Prostate gland (tissue), 2 donors: ENCODE measurements around the gene TRAF3IP1.

Source experiments
- CTCF ChIP-seq, 4 experiments: fragments of 200-600 bp in 2 of 4; fragments of 450-650 bp in 2 of 4; sonication (generic) in 2 of 4; IDR thresholded peaks; 1 replicate in 3 of 4; 2 replicates in 1 of 4; pipeline ENCODE4 v1.5.1; 2016 to 2019; ENCODE audit warnings: antibody characterized with exemption in 4 of 4, mild to moderate bottlenecking in 2 of 4, moderate library complexity in 2 of 4
- POLR2A ChIP-seq: fragments of 450-650 bp; IDR thresholded peaks from one replicate; pipeline ENCODE4 v1.6.1; 2016; ENCODE audit warnings: antibody characterized with exemption, mild to moderate bottlenecking
- POLR2AphosphoS5 ChIP-seq: sonication (generic); formaldehyde crosslinking; IDR thresholded peaks from one replicate; pipeline ENCODE4 v1.6.1; 2017; ENCODE audit warnings: antibody characterized with exemption

- no peak for TF ChIP-seq POLR2A
- no peak for TF ChIP-seq POLR2AphosphoS5
- no peak for TF ChIP-seq CTCF (IDR thresholded peaks at IDR 0.05)
Measured at GRCh38 chr2:238274152-238274865, 46.0 kb upstream of the TRAF3IP1 start.
